ENCODE data around the gene NCDN.

Gene NCDN

DNA sequence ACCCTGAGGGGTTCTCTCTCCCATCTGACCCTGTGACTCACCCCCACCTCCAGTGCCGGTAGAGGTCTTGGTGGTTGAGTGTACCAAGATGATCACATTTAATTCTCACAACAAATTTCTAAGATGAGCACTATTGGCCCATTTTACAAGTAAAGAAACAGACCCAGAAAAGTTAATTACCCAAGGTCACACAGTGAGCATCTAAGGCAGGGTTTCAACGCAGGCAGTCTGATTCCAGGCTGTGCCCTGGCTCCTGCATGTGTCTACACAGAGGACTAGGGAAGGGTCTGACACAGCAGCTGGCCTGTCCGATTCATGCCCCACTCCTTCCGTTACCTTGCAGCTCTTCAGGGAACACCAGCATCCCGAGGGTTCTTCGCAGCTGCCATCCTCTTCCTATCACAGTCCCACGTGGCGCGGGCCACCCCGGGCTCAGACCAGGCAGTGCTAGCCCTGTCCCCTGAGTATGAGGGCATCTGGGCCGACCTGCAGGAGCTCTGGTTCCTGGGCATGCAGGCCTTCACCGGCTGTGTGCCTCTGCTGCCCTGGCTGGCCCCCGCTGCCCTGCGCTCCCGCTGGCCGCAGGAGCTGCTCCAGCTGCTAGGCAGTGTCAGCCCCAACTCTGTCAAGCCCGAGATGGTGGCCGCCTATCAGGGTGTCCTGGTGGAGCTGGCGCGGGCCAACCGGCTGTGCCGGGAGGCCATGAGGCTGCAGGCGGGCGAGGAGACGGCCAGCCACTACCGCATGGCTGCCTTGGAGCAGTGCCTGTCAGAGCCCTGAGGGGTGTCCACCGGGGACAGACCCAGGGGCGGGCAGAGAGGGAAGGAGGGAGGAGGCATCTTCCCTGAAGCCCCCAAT, 7.5 kb downstream of the NCDN start:
- H3K4me3 ChIP-seq (ENCODE audit: low read depth, low read length), result no peak overlapping the region
- no peaks in the 10 kb centered on the region for H3K4me1 ChIP-seq (ENCODE audit: control insufficient read depth, insufficient read depth, low read length)
- no peaks in the 10 kb centered on the region for H3K9me3 ChIP-seq (ENCODE audit: control insufficient read depth, insufficient read depth, low read length)
- peaks cover 44% of the 10 kb centered on the region for H3K36me3 ChIP-seq (ENCODE audit: control insufficient read depth, insufficient read depth, low read length)
- H3K9ac ChIP-seq (ENCODE audit: low read depth, low read length), result no peak overlapping the region
- H3K27me3 ChIP-seq (ENCODE audit: control insufficient read depth, insufficient read depth, low read length), result peaks cover 22% of the 10 kb centered on the region

DNA sequence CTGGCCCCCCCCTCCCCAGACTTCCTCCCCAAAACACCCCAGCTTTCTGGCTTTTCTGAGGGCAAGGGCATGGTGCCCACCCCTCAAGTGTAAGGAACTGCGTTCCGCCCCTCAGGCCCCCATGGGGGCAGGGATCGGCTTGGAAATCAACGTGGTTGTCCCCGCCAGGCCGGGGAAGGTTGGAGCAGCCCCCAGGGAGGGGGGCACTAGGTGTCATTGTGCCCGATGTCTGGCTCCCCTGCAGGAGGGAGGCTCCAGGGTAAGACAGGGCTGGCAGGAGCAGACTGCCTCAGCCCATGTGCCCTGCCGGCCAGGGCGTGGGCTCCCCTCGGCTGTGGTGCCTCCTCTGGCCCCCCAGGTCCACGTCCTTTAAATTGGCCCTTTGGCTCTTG, 8.1 kb downstream of the NCDN start:
- H3K27me3 ChIP-seq (ENCODE audit: control insufficient read depth, insufficient read depth, low read length), result peaks cover 28% of the 10 kb centered on the region
- H3K4me1 ChIP-seq (ENCODE audit: control insufficient read depth, insufficient read depth, low read length), result no peaks in the 10 kb centered on the region
- no peaks in the 10 kb centered on the region for H3K9me3 ChIP-seq (ENCODE audit: control insufficient read depth, insufficient read depth, low read length)
- H3K36me3 ChIP-seq (ENCODE audit: control insufficient read depth, insufficient read depth, low read length), result peaks cover 38% of the 10 kb centered on the region
- H3K4me3 ChIP-seq (ENCODE audit: low read depth, low read length), result no peak overlapping the region
- H3K9ac ChIP-seq (ENCODE audit: low read depth, low read length), result no peak overlapping the region

- H3K4me1 ChIP-seq (ENCODE audit: control insufficient read depth, insufficient read depth, low read length), result no peaks in the 10 kb centered on the region
- no peak overlapping the region for H3K4me3 ChIP-seq (ENCODE audit: low read depth, low read length)
- peaks cover 21% of the 10 kb centered on the region for H3K36me3 ChIP-seq (ENCODE audit: control insufficient read depth, insufficient read depth, low read length)
- H3K9ac ChIP-seq (ENCODE audit: low read depth, low read length), result no peak overlapping the region
- H3K27me3 ChIP-seq (ENCODE audit: control insufficient read depth, insufficient read depth, low read length), result peaks cover 51% of the 10 kb centered on the region
- H3K9me3 ChIP-seq (ENCODE audit: control insufficient read depth, insufficient read depth, low read length), result no peaks in the 10 kb centered on the region
Measured at GRCh38 chr1:35567947-35568558, 10.5 kb downstream of the NCDN start.

- H3K27me3 ChIP-seq (ENCODE audit: control insufficient read depth, insufficient read depth, low read length), result peaks cover 60% of the 10 kb centered on the region
- no peaks in the 10 kb centered on the region for H3K4me1 ChIP-seq (ENCODE audit: control insufficient read depth, insufficient read depth, low read length)
- no peaks in the 10 kb centered on the region for H3K9me3 ChIP-seq (ENCODE audit: control insufficient read depth, insufficient read depth, low read length)
Measured at GRCh38 chr1:35568975-35569395, 11.4 kb downstream of the NCDN start.

GRCh38 chr1:35569936-35570335, 12.3 kb downstream of the NCDN start:
- H3K9me3 ChIP-seq (ENCODE audit: control insufficient read depth, insufficient read depth, low read length), result no peaks in the 10 kb centered on the region
- no peak overlapping the region for H3K9ac ChIP-seq (ENCODE audit: low read depth, low read length)
- H3K4me3 ChIP-seq (ENCODE audit: low read depth, low read length), result no peak overlapping the region
- no peaks in the 10 kb centered on the region for H3K4me1 ChIP-seq (ENCODE audit: control insufficient read depth, insufficient read depth, low read length)
- H3K27me3 ChIP-seq (ENCODE audit: control insufficient read depth, insufficient read depth, low read length), result peaks cover 70% of the 10 kb centered on the region
- peaks cover 12% of the 10 kb centered on the region for H3K36me3 ChIP-seq (ENCODE audit: control insufficient read depth, insufficient read depth, low read length)

More at GRCh38 chr1:35568975-35569395, 11.4 kb downstream of the NCDN start:
- Histone ChIP-seq H3K4me3 (ENCODE audit: low read depth, low read length) (no peak overlapping the region), H3K9ac (ENCODE audit: low read depth, low read length) (no peak overlapping the region), H3K36me3 (ENCODE audit: control insufficient read depth, insufficient read depth, low read length) (peaks cover 16% of the 10 kb centered on the region)

DNA sequence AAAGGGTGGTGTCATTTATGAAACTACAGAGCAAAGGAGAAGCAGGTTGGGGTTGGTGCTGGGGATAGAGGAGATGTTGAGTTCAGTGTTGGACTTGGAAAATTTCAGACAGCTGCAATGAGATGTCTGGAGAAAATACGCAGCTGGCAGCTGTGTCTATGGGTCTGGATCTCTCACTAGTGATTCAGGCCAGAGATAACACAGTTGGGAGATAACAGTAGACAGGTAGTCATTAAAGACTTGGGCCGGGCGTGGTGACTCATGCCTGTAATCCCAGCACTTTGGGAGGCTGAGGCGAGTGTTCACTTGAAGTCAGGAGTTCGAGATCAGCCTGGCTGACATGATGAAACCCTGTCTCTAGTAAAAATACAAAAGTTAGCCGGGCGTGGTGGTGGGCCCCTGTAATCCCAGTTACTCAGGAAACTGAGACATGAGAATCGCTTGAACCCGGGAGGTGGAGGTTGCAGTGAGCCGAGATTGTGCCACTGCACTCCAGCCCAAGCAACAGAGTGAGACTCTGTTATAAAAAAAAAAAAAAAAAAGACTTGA, 13.1 kb downstream of the NCDN start:
- Histone ChIP-seq H3K27me3 (ENCODE audit: control insufficient read depth, insufficient read depth, low read length) (peaks cover 77% of the 10 kb centered on the region), H3K9me3 (ENCODE audit: control insufficient read depth, insufficient read depth, low read length) (no peaks in the 10 kb centered on the region), H3K4me3 (ENCODE audit: low read depth, low read length) (no peak overlapping the region), H3K36me3 (ENCODE audit: control insufficient read depth, insufficient read depth, low read length) (peaks cover 4% of the 10 kb centered on the region), H3K4me1 (ENCODE audit: control insufficient read depth, insufficient read depth, low read length) (no peaks in the 10 kb centered on the region), H3K9ac (ENCODE audit: low read depth, low read length) (no peak overlapping the region)

DNA sequence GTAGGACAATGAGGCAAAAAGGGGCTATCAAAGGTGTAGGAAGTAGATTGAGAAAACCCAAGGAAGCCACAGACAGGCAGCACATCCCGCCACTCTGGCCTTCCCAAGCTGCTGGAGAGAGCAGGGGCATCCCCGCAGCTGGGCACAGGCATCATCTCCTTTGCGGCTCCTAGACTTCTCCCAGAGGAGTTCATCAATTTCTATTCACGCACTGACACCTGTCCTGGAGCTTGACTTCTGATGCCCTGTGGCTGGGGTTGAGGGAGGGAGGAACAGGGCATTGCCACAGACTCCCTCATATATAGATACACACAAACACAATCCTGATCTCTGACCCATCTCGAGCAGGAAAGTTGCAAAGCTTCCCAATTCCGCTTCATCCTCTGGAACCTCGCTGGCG, 13.7 kb downstream of the NCDN start:
- H3K27me3 ChIP-seq (ENCODE audit: control insufficient read depth, insufficient read depth, low read length), result peaks cover 83% of the 10 kb centered on the region
- no peaks in the 10 kb centered on the region for H3K9me3 ChIP-seq (ENCODE audit: control insufficient read depth, insufficient read depth, low read length)
- no peak overlapping the region for H3K9ac ChIP-seq (ENCODE audit: low read depth, low read length)
- H3K4me1 ChIP-seq (ENCODE audit: control insufficient read depth, insufficient read depth, low read length), result peaks cover 1% of the 10 kb centered on the region
- peaks cover 4% of the 10 kb centered on the region for H3K36me3 ChIP-seq (ENCODE audit: control insufficient read depth, insufficient read depth, low read length)
- no peak overlapping the region for H3K4me3 ChIP-seq (ENCODE audit: low read depth, low read length)

- Histone ChIP-seq H3K27me3 (ENCODE audit: control insufficient read depth, insufficient read depth, low read length) (peaks cover 92% of the 10 kb centered on the region), H3K9me3 (ENCODE audit: control insufficient read depth, insufficient read depth, low read length) (no peaks in the 10 kb centered on the region), H3K9ac (ENCODE audit: low read depth, low read length) (no peak overlapping the region), H3K4me3 (ENCODE audit: low read depth, low read length) (peak overlapping the region; percentile 58), H3K4me1 (ENCODE audit: control insufficient read depth, insufficient read depth, low read length) (peaks cover 3% of the 10 kb centered on the region), H3K36me3 (ENCODE audit: control insufficient read depth, insufficient read depth, low read length) (no peaks in the 10 kb centered on the region)
Measured at GRCh38 chr1:35572296-35572695, 14.7 kb downstream of the NCDN start.

DNA sequence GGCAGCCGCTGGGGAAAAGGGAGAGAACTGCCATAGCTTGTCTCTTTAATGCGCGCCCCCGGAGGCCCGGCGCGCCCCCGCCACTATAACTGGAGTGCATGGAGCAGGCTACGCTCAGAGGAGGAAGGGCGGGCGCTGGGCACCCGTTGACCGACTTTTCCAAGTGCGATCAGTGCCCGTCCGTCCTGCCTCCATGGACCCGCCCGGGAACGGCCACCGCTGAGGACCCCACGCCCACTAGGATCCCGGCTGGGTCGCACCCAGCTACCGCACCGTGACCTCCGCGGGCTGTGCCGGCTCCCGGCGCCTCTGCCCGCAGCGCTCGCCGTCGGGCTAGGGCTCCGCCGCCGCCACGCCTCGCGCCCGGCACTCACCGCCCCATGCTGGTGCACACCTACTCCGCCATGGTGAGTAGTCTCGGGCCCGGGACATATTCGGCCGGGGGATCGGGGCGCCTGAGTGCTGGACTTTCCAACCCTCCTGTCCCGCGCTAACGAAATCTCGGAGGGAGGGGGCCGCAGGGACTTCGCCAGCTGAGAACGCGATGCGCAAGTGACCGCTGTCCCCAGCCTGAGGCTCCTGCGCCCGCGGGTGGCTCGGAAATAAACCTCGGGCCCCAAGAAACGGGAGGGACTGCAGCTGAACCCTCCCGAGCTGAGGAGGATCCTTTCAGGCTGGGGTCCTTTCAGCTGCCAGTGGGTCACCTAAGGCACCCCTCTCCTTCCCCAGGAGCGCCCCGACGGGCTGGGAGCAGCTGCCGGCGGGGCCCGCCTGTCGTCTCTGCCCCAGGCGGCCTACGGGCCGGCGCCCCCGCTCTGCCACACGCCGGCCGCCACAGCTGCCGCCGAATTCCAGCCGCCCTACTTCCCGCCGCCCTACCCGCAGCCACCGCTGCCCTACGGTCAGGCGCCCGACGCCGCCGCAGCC, 15.9 kb downstream of the NCDN start, which contains the start of gene TFAP2E:
Gene TFAP2E, plus strand, starts transcription at position 117 of the 927 bp plus-strand sequence. Its CDS starts 264 bp downstream, at position 381.
- peak within 1 kb of the TSS; percentile 58 for H3K4me3 ChIP-seq (ENCODE audit: low read depth, low read length)
- H3K27me3 ChIP-seq (ENCODE audit: control insufficient read depth, insufficient read depth, low read length), result peaks cover 97% of the 10 kb centered on the region
- no peak within 1 kb of the TSS for H3K9ac ChIP-seq (ENCODE audit: low read depth, low read length)
- H3K9me3 ChIP-seq (ENCODE audit: control insufficient read depth, insufficient read depth, low read length), result no peaks in the 10 kb centered on the region
- peaks cover 3% of the 10 kb centered on the region for H3K4me1 ChIP-seq (ENCODE audit: control insufficient read depth, insufficient read depth, low read length)
- H3K36me3 ChIP-seq (ENCODE audit: control insufficient read depth, insufficient read depth, low read length), result no peaks in the 10 kb centered on the region

- H3K9me3 ChIP-seq (ENCODE audit: control insufficient read depth, insufficient read depth, low read length), result no peaks in the 10 kb centered on the region
- H3K27me3 ChIP-seq (ENCODE audit: control insufficient read depth, insufficient read depth, low read length), result peaks cover 94% of the 10 kb centered on the region
- peaks cover 3% of the 10 kb centered on the region for H3K4me1 ChIP-seq (ENCODE audit: control insufficient read depth, insufficient read depth, low read length)
- H3K4me3 ChIP-seq (ENCODE audit: low read depth, low read length), result peak overlapping the region; percentile 28
- H3K9ac ChIP-seq (ENCODE audit: low read depth, low read length), result no peak overlapping the region
- no peaks in the 10 kb centered on the region for H3K36me3 ChIP-seq (ENCODE audit: control insufficient read depth, insufficient read depth, low read length)
Measured at GRCh38 chr1:35574125-35574654, 16.6 kb downstream of the NCDN start.

Data from iPS-15b (cell line).